Coronary artery (tissue), 2 donors: ENCODE results near the gene DYNC1LI2.

Experiments used
- DNase-seq: peaks from one replicate; pipeline ENCODE4 v3.0.0-alpha.2; 2017; ENCODE audit warnings: low spot score
- H3K27ac ChIP-seq, 2 donors: fragments of 200-600 bp; sonication (generic); one replicate each; pipeline ENCODE4 v1.5.1; 2016 to 2019
- H3K4me3 ChIP-seq: fragments of 200-600 bp; sonication (generic); 2 replicates; pipeline ENCODE4 v1.5.1; 2016; ENCODE audit warnings: mild to moderate bottlenecking, moderate library complexity
- TF ChIP-seq, protein P1 (sequence below): fragments of 200-600 bp; sonication (generic); IDR thresholded peaks from one replicate; pipeline ENCODE4 v1.5.1; 2019; ENCODE audit warnings: antibody characterized with exemption

Gene DYNC1LI2

DNA sequence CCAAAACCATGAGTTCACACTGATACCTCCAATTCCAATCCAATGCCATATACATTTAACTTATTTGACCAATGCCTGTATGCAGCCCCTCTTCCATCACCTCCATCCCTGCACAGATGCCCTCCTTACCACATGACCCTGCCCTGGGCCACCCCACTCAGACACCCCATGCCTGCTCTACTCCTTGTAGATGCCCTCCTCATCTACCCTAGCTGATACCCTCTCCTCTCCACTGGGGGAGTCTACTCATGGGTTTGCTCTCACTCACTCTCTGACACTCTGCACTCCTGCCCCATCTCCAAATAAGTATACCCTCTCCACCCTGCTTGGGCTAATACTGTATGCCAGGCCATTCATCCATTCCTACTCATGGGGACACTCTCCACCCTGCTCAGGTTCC lies 38.9 kb downstream of the DYNC1LI2 start:
- no peak for DNase-seq
- TF ChIP-seq, protein P1, sequence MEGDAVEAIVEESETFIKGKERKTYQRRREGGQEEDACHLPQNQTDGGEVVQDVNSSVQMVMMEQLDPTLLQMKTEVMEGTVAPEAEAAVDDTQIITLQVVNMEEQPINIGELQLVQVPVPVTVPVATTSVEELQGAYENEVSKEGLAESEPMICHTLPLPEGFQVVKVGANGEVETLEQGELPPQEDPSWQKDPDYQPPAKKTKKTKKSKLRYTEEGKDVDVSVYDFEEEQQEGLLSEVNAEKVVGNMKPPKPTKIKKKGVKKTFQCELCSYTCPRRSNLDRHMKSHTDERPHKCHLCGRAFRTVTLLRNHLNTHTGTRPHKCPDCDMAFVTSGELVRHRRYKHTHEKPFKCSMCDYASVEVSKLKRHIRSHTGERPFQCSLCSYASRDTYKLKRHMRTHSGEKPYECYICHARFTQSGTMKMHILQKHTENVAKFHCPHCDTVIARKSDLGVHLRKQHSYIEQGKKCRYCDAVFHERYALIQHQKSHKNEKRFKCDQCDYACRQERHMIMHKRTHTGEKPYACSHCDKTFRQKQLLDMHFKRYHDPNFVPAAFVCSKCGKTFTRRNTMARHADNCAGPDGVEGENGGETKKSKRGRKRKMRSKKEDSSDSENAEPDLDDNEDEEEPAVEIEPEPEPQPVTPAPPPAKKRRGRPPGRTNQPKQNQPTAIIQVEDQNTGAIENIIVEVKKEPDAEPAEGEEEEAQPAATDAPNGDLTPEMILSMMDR: no peak
- Histone ChIP-seq H3K4me3 (no peak overlapping the region), H3K27ac (no peak overlapping the region)

DNA sequence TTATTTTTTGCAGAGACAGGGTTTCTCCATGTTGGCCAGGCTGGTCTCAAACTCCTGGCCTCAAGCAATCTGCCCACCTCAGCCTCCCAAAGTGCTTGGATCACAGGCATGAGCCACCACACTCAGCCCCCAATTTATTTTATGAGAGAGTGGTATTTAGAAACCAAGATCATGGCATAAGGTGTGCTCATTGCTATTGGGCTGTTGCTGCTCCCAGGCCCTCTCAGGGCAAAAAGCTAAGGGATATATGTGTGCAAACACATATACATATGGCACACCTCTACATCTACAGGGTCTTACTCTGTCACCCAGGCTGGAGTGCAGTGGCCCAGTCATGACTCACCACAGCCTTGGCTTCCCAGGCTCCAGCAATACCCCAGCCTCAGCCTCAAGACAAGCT lies 39.8 kb downstream of the DYNC1LI2 start:
- Histone ChIP-seq H3K4me3 (no peak overlapping the region), H3K27ac (no peak overlapping the region)
- TF ChIP-seq, protein P1: no peak
- DNase-seq: no peak

DNA sequence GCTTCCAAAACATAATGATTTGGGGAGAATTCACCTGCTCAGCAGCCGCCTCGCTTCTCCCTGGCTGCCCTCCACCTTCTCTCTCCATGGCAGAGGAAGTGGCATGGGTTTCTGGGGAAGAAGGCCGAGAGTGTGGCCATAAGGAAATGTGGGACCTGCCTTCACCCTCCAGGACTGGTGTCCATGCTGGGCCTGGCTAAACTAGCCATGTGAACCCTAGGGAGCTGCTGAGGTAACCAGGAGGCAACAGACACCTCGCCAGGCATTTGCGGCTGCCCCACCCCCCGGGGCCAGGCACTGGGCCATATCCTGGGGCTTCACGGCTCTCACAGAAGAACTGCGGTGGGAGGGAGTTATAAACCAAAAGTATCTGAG lies 44.9 kb downstream of the DYNC1LI2 start:
- Histone ChIP-seq H3K27ac (peak overlapping the region; percentile 81 to 88), H3K4me3 (peak overlapping the region; percentile 25)
- TF ChIP-seq, protein P1: no peak

DNA sequence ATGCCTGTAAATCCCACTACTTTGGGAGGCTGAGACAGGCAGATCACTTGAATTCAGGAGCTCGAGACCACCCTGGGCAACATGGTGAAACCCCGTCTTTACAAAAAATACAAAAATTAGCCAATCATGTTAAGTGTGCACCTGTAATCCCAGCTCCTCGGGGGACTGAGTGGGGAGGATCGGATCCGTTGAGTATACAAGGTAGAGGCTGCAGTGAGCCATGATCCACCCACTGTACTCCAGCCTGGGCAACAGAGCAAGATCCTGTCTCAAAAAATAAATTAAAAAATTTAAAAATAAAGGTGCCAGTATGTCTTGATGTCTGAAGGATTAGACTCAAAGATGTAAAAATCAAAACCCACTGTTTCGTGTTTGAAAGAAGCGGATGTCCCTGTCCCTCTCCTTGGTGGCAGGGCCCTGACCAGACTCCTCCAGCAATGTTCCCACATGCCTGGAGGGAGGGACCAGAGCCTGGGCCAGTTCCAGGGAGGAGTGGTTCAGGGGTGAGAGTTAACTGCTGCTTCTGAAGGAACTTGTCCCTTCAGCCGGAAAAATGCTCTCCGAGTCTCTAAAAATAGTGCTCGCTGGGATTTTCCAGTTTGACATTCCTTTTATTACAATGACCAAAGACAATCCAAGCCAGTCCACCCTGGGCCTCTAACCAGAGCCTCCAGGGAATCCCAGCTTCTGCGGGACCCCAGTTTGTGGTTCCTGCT lies 45.5 kb downstream of the DYNC1LI2 start:
- Histone ChIP-seq H3K27ac (peak overlapping the region; percentile 81 to 88), H3K4me3 (peak overlapping the region; percentile 25)
- TF ChIP-seq, protein P1: no peak
- peak; percentile 89 for DNase-seq

More for the DNA sequence above, 44.9 kb downstream of the DYNC1LI2 start:
- DNase-seq: no peak

DNA sequence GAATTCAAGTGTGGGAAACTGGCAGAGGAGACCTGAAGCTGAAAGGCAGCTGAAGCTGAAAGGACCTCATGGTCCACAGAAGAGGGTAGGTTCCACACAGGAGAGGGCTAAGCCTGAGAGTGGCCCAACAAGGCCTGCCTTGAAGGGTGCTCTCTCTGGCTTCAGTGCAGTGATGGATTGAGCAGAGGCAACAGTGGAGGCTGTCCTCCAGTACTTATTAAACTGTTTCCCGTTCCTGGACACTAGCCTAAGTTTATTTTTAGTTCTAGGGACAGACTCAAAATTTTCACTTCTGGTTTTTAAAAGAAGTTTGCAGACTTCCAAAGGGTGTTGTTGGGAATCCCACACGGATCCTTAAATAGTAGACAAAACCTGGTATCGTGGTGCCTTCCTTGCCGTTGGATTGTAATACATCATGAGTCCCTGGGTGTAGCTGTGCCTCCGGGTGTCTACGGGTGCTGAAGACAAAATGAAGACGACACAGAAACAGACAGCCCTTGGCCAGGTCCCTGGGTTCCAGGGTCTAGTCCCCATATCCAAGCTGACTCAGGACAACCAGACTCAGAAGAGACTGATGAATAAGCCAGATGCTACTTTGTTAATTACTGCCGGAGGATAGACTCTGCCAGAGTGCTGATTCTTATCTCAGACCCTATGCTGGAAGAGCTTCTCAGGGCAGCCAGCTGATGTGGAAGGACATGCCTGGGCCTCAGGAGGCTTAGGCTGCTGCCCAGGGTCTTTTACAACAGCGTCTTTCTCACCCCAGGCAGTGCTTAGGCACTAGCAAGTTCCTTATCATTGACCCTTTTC lies 47.8 kb downstream of the DYNC1LI2 start:
- DNase-seq: no peak
- TF ChIP-seq, protein P1: no peak

DNA sequence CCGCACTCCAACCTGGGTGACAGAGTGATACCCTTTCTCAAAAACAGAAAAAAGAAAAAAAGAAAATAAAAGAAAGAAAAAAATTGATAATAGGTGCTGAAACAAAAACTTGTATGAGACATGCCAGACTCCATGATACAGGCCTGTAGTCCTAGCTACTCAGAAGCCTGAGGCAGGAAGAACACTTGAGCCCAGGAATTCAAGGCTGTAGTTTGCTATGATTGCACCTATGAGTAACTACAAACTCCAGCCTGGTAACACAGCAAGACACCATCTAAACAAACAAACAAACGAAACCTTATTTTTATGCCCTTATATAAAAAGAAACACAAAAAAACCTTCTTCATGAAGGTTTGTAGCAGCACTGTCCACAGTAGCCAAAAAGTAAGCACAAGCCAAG lies 49.9 kb downstream of the DYNC1LI2 start:
- no peak overlapping the region for H3K27ac ChIP-seq
- TF ChIP-seq, protein P1: no peak
- H3K4me3 ChIP-seq: no peak overlapping the region
- no peak for DNase-seq

More for the DNA sequence above, 47.8 kb downstream of the DYNC1LI2 start:
- Histone ChIP-seq H3K27ac (peak overlapping the region; percentile 15 to 58), H3K4me3 (peak overlapping the region; percentile 19)
